ENCODE measurements around the gene APOBEC3A.

APOBEC3A gene

GRCh38 chr22:38967451-38968450 is 10.3 kb downstream of the APOBEC3A start:
- Histone ChIP-seq H3K4me1 (peaks cover 49 to 99% (median 67%) of the 10 kb centered on the region in 10 experiments), H3K36me3 (no peaks in the 10 kb centered on the region), H3K4me2 (peak overlapping the region; percentile 54 to 93 (median 78)), H3K9me3 (replicated peaks in 1 of 11) (no peaks in the 10 kb centered on the region), H3K4me3 (no peak overlapping the region), H3K27ac (peak overlapping the region in 9 of 11 experiments; percentile 5 to 77 (median 43); a peak in 16 of 22 replicates), H3K9ac (peak overlapping the region in 6 of 11 experiments; percentile 6 to 43 (median 16); a peak in 8 of 22 replicates), H4K20me1 (no peaks in the 10 kb centered on the region), H3K27me3 (no peaks in the 10 kb centered on the region; a peak in 1 of 22 replicates)
- TF ChIP-seq Cebpa-rat (IDR thresholded peaks at IDR 0.05): peak in 3 of 11 experiments; percentile 16 to 54 (median 42); a peak in 1 of 22 replicates

- H3K9ac ChIP-seq: peak overlapping the region in 1 of 11 experiments; percentile 43; a peak in 1 of 22 replicates
- no peaks in the 10 kb centered on the region for H4K20me1 ChIP-seq
- no peak overlapping the region for H3K4me3 ChIP-seq
- H3K4me1 ChIP-seq: peaks cover 49 to 96% (median 59%) of the 10 kb centered on the region in 10 experiments
- TF ChIP-seq Cebpa-rat (IDR thresholded peaks at IDR 0.05): no peak
- H3K27me3 ChIP-seq: no peaks in the 10 kb centered on the region; a peak in 1 of 22 replicates
- H3K27ac ChIP-seq: peak overlapping the region in 5 of 11 experiments; percentile 28 to 77 (median 70); a peak in 9 of 22 replicates
- H3K9me3 ChIP-seq (replicated peaks in 1 of 11): no peaks in the 10 kb centered on the region
- H3K4me2 ChIP-seq: peak overlapping the region; percentile 54 to 93 (median 78); a peak in 19 of 22 replicates
- no peaks in the 10 kb centered on the region for H3K36me3 ChIP-seq
These were observed 11.4 kb downstream of the APOBEC3A start for GRCh38 chr22:38968801-38969200.

GRCh38 chr22:38970551-38970950 is 13.1 kb downstream of the APOBEC3A start:
- no peak overlapping the region for H3K4me3 ChIP-seq
- peaks cover 36 to 79% (median 44%) of the 10 kb centered on the region in 10 experiments for H3K4me1 ChIP-seq
- H3K27ac ChIP-seq: peak overlapping the region in 2 of 11 experiments; percentile 7 to 21; a peak in 4 of 22 replicates
- no peaks in the 10 kb centered on the region for H3K27me3 ChIP-seq
- H3K9ac ChIP-seq: no peak overlapping the region; a peak in 1 of 22 replicates
- H3K36me3 ChIP-seq: no peaks in the 10 kb centered on the region
- H4K20me1 ChIP-seq: no peaks in the 10 kb centered on the region
- TF ChIP-seq Cebpa-rat (IDR thresholded peaks at IDR 0.05): no peak
- peak overlapping the region in 5 of 11 experiments; percentile 0 to 93 (median 89); a peak in 8 of 22 replicates for H3K4me2 ChIP-seq
- H3K9me3 ChIP-seq (replicated peaks in 1 of 11): peaks cover 0 to 4% (median under 1%) of the 10 kb centered on the region in 11 experiments; a peak in 6 of 22 replicates

GRCh38 chr22:38971202-38971601 is 13.8 kb downstream of the APOBEC3A start:
- H3K36me3 ChIP-seq: no peaks in the 10 kb centered on the region
- H3K4me1 ChIP-seq: peaks cover 30 to 72% (median 37%) of the 10 kb centered on the region in 10 experiments
- no peak for TF ChIP-seq Cebpa-rat (IDR thresholded peaks at IDR 0.05)
- no peaks in the 10 kb centered on the region for H4K20me1 ChIP-seq
- H3K27ac ChIP-seq: no peak overlapping the region; a peak in 1 of 22 replicates
- H3K4me3 ChIP-seq: no peak overlapping the region
- H3K9me3 ChIP-seq (replicated peaks in 1 of 11): peaks cover 4 to 10% (median 7%) of the 10 kb centered on the region in 11 experiments; a peak in 16 of 22 replicates
- H3K9ac ChIP-seq: no peak overlapping the region
- H3K4me2 ChIP-seq: peak overlapping the region in 3 of 11 experiments; percentile 89 to 93 (median 91); a peak in 6 of 22 replicates
- no peaks in the 10 kb centered on the region for H3K27me3 ChIP-seq

- Histone ChIP-seq H3K9me3 (replicated peaks in 1 of 11) (peaks cover 6 to 16% (median 12%) of the 10 kb centered on the region in 11 experiments; a peak in 17 of 22 replicates), H3K4me2 (peak overlapping the region in 3 of 11 experiments; percentile 89 to 93 (median 91); a peak in 5 of 22 replicates), H3K27me3 (no peaks in the 10 kb centered on the region), H3K27ac (no peak overlapping the region), H3K4me3 (no peak overlapping the region), H3K4me1 (peaks cover 24 to 66% (median 32%) of the 10 kb centered on the region in 10 experiments), H4K20me1 (no peaks in the 10 kb centered on the region), H3K9ac (no peak overlapping the region), H3K36me3 (no peaks in the 10 kb centered on the region)
- TF ChIP-seq Cebpa-rat (IDR thresholded peaks at IDR 0.05): no peak
These were observed 14.4 kb downstream of the APOBEC3A start for GRCh38 chr22:38971791-38972190.

- Histone ChIP-seq H3K27ac (no peak overlapping the region), H3K36me3 (no peaks in the 10 kb centered on the region), H3K4me1 (peaks cover 16 to 58% (median 24%) of the 10 kb centered on the region in 10 experiments), H4K20me1 (no peaks in the 10 kb centered on the region), H3K27me3 (no peaks in the 10 kb centered on the region), H3K9me3 (replicated peaks in 1 of 11) (peaks cover 6 to 22% (median 12%) of the 10 kb centered on the region in 11 experiments; a peak in 17 of 22 replicates), H3K9ac (no peak overlapping the region), H3K4me2 (peak overlapping the region in 2 of 11 experiments; percentile 16 to 25; a peak in 3 of 22 replicates), H3K4me3 (no peak overlapping the region)
- no peak for TF ChIP-seq Cebpa-rat (IDR thresholded peaks at IDR 0.05)
These were observed 15.1 kb downstream of the APOBEC3A start for GRCh38 chr22:38972558-38972957.

- no peak for TF ChIP-seq Cebpa-rat (IDR thresholded peaks at IDR 0.05)
- Histone ChIP-seq H3K36me3 (no peaks in the 10 kb centered on the region), H3K9me3 (replicated peaks in 1 of 11) (peaks cover 6 to 23% (median 12%) of the 10 kb centered on the region in 11 experiments; a peak in 17 of 22 replicates), H4K20me1 (no peaks in the 10 kb centered on the region), H3K4me1 (peaks cover 6 to 49% (median 14%) of the 10 kb centered on the region in 10 experiments), H3K27me3 (no peaks in the 10 kb centered on the region), H3K9ac (no peak overlapping the region), H3K4me3 (no peak overlapping the region), H3K4me2 (peak overlapping the region in 2 of 11 experiments; percentile 35 to 41; a peak in 3 of 22 replicates), H3K27ac (no peak overlapping the region)
These were observed 16.1 kb downstream of the APOBEC3A start for GRCh38 chr22:38973289-38974169.

GRCh38 chr22:38974170-38974825 is 16.9 kb downstream of the APOBEC3A start:
- H3K4me1 ChIP-seq: peaks cover 0 to 42% (median 7%) of the 10 kb centered on the region in 10 experiments; a peak in 10 of 20 replicates
- H3K4me2 ChIP-seq: no peak overlapping the region
- no peak overlapping the region for H3K4me3 ChIP-seq
- no peaks in the 10 kb centered on the region for H3K27me3 ChIP-seq
- no peak overlapping the region for H3K9ac ChIP-seq
- H3K9me3 ChIP-seq (replicated peaks in 1 of 11): peaks cover 6 to 23% (median 12%) of the 10 kb centered on the region in 11 experiments; a peak in 17 of 22 replicates
- H3K36me3 ChIP-seq: no peaks in the 10 kb centered on the region
- H3K27ac ChIP-seq: no peak overlapping the region
- no peaks in the 10 kb centered on the region for H4K20me1 ChIP-seq
- no peak for TF ChIP-seq Cebpa-rat (IDR thresholded peaks at IDR 0.05)

All from BLaER1 treated with 17β-estradiol and CSF1 and Interleukin-3, amounts not matched to agents 10 nM and 100 nM (cell line).